Hepatocyte (in vitro differentiated cells): ENCODE results near the gene EXOC3.

ENCODE experiments used
- EZH2 ChIP-seq: fragments of 200-600 bp; sonication (generic); IDR thresholded peaks from 2 replicates; pipeline ENCODE4 v1.6.1; 2016; ENCODE audit warnings: antibody characterized with exemption, mild to moderate bottlenecking, borderline replicate concordance
- EZH2phosphoT487 ChIP-seq: fragments of 200-600 bp; sonication (generic); IDR thresholded peaks from one replicate; pipeline ENCODE4 v1.6.1; 2018; ENCODE audit warnings: antibody characterized with exemption, mild to moderate bottlenecking, low read depth, moderate library complexity; ENCODE audit not compliant: unreplicated experiment, severe bottlenecking
- TF ChIP-seq, protein P1 (sequence below): fragments of 200-600 bp; sonication (generic); IDR thresholded peaks from 2 replicates; pipeline ENCODE4 v1.5.1; 2016; ENCODE audit warnings: antibody characterized with exemption, mild to moderate bottlenecking; ENCODE audit not compliant: poor library complexity

- TF ChIP-seq, protein P1, sequence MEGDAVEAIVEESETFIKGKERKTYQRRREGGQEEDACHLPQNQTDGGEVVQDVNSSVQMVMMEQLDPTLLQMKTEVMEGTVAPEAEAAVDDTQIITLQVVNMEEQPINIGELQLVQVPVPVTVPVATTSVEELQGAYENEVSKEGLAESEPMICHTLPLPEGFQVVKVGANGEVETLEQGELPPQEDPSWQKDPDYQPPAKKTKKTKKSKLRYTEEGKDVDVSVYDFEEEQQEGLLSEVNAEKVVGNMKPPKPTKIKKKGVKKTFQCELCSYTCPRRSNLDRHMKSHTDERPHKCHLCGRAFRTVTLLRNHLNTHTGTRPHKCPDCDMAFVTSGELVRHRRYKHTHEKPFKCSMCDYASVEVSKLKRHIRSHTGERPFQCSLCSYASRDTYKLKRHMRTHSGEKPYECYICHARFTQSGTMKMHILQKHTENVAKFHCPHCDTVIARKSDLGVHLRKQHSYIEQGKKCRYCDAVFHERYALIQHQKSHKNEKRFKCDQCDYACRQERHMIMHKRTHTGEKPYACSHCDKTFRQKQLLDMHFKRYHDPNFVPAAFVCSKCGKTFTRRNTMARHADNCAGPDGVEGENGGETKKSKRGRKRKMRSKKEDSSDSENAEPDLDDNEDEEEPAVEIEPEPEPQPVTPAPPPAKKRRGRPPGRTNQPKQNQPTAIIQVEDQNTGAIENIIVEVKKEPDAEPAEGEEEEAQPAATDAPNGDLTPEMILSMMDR = no peak
- TF ChIP-seq EZH2phosphoT487 = no peak
- TF ChIP-seq EZH2 = no peak
Measured at GRCh38 chr5:474840-475661, 32.1 kb downstream of the EXOC3 start.
